Activated T-helper 9 cell treated with anti-CD3 and anti-CD28 coated beads, Interleukin-2, amount 50 U/mL, for 16 hours (primary cell): ENCODE measurements around the gene HRH2.
"Not testable (repeated sequence)": the region's sequence is repeated elsewhere in the genome, so short reads cannot be mapped to it uniquely, and the experiment has no call there.

ENCODE experiments used
- DNase-seq: peaks from one replicate; pipeline ENCODE4 v3.0.0-alpha.2; 2020; ENCODE audit warnings: low read depth

HRH2 gene

GRCh38 chr5:175740014-175740413 lies 82.1 kb downstream of the HRH2 start:
- DNase-seq = no peak

GRCh38 chr5:175741556-175741955 lies 83.7 kb downstream of the HRH2 start:
- DNase-seq = no peak

- no peak for DNase-seq
Measured at GRCh38 chr5:175742290-175742994, 84.6 kb downstream of the HRH2 start.

- DNase-seq = no peak
Measured at GRCh38 chr5:175743676-175744210, 85.9 kb downstream of the HRH2 start.

- DNase-seq = no peak
Measured at GRCh38 chr5:175745210-175745609, 87.3 kb downstream of the HRH2 start.

GRCh38 chr5:175746851-175747250 lies 89.0 kb downstream of the HRH2 start:
- no peak for DNase-seq

- no peak for DNase-seq
Measured at GRCh38 chr5:175747539-175748060, 89.7 kb downstream of the HRH2 start.

- DNase-seq = no peak
Measured at GRCh38 chr5:175748650-175749049, 90.8 kb downstream of the HRH2 start.

GRCh38 chr5:175749591-175749990 lies 91.7 kb downstream of the HRH2 start:
- DNase-seq = no peak

- no peak for DNase-seq
Measured at GRCh38 chr5:175750511-175750931, 92.7 kb downstream of the HRH2 start.

- no peak for DNase-seq
Measured at GRCh38 chr5:175751369-175751768, 93.5 kb downstream of the HRH2 start.

GRCh38 chr5:175752826-175753535 lies 95.1 kb downstream of the HRH2 start:
- DNase-seq = no peak

- no peak for DNase-seq
Measured at GRCh38 chr5:175753536-175754402, 95.9 kb downstream of the HRH2 start.

- DNase-seq = not testable (repeated sequence)
Measured at GRCh38 chr5:175759991-175760390, 102.1 kb downstream of the HRH2 start.
